Fibroblast of skin of right quadriceps (primary cell): ENCODE results near the gene SMAD7.

Source experiments
- DNase-seq: peaks from one replicate; pipeline ENCODE4 v3.0.0-alpha.2; 2013

SMAD7 gene

GRCh38 chr18:48959921-48960920, 9.5 kb upstream of the SMAD7 start:
- peak; percentile 74 for DNase-seq

- DNase-seq = no peak
Observed at GRCh38 chr18:48959551-48959920, 8.8 kb upstream of the SMAD7 start.

GRCh38 chr18:48958951-48959350, 8.2 kb upstream of the SMAD7 start:
- DNase-seq = no peak

- DNase-seq = no peak
Observed at GRCh38 chr18:48957616-48958015, 6.9 kb upstream of the SMAD7 start.

GRCh38 chr18:48957136-48957535, 6.4 kb upstream of the SMAD7 start:
- no peak for DNase-seq

- DNase-seq = peak; percentile 91
Observed at GRCh38 chr18:48956356-48956755, 5.6 kb upstream of the SMAD7 start.

GRCh38 chr18:48955830-48956261, 5.1 kb upstream of the SMAD7 start:
- peak; percentile 79 for DNase-seq

- DNase-seq = no peak
Observed at GRCh38 chr18:48954886-48955819, 4.4 kb upstream of the SMAD7 start.

GRCh38 chr18:48953104-48953706, 2.4 kb upstream of the SMAD7 start:
- DNase-seq = no peak

GRCh38 chr18:48952287-48953103, 1.7 kb upstream of the SMAD7 start:
- DNase-seq = peak; percentile 91

- peak; percentile 94 for DNase-seq
Observed at GRCh38 chr18:48951448-48952286, 902 bp upstream of the SMAD7 start.

GRCh38 chr18:48949606-48950535, 894 bp downstream of the SMAD7 start:
- DNase-seq = peak; percentile 46

- DNase-seq = no peak
Observed at GRCh38 chr18:48949050-48949605, 1.6 kb downstream of the SMAD7 start.

- DNase-seq = peak; percentile 71
Observed at GRCh38 chr18:48948112-48949049, 2.4 kb downstream of the SMAD7 start.

- no peak for DNase-seq
Observed at GRCh38 chr18:48947560-48947959, 3.2 kb downstream of the SMAD7 start.

- DNase-seq = no peak
Observed at GRCh38 chr18:48947092-48947491, 3.7 kb downstream of the SMAD7 start.

- DNase-seq = peak; percentile 90
Observed at GRCh38 chr18:48946329-48946835, 4.4 kb downstream of the SMAD7 start.

- DNase-seq = no peak
Observed at GRCh38 chr18:48945953-48946217, 4.9 kb downstream of the SMAD7 start.

GRCh38 chr18:48944634-48945033, 6.1 kb downstream of the SMAD7 start:
- DNase-seq = no peak
